PC-3 (cell line): ENCODE results near the gene PLXNC1. TPM values are rescaled to one million over a fixed set of nuclear protein-coding genes. Genes with fewer than 3 reads are reported as not detected.

ENCODE experiments used
- ATAC-seq: fragments of 200-7000 bp; cut with Tn5 transposase; 2 replicates; pipeline ENCODE4 v1.9.1; 2020; ENCODE audit warnings: mild to moderate bottlenecking, moderate library complexity
- BruUV-seq: library from RNA; stranded (reverse); fragments of 400-500 nt; replicated peaks from 2 replicates; lab custom pipeline; 2021; lab: Mats Ljungman, UMichigan
- CTCF ChIA-PET: fragments of 300-600 bp; sonication (Branson Sonifier 250); formaldehyde crosslinking; loops from one replicate; lab custom pipeline; 2022; ENCODE audit warnings: antibody characterized with exemption; lab: Charles Lee
- POLR2A ChIA-PET: fragments of 300-600 bp; sonication (Branson Sonifier 250); formaldehyde crosslinking; loops from one replicate; lab custom pipeline; 2022; ENCODE audit warnings: antibody characterized with exemption; ENCODE audit not compliant: unreplicated experiment; lab: Charles Lee
- DNase-seq: peaks from one replicate; pipeline ENCODE4 v3.0.0-alpha.2; 2015
- H2AFZ ChIP-seq: fragments of 300-600 bp; sonication (generic); 2 replicates; pipeline ENCODE4 v1.6.0; 2016; ENCODE audit warnings: antibody characterized with exemption, low read length
- H3F3A ChIP-seq: fragments of 300-600 bp; sonication (generic); one replicate; pipeline ENCODE4 v1.6.0; 2017; ENCODE audit warnings: antibody characterized with exemption, low read length, control low read depth, mild to moderate bottlenecking; ENCODE audit not compliant: unreplicated experiment
- H3K27ac ChIP-seq: fragments of 300-600 bp; sonication (generic); 2 replicates; pipeline ENCODE4 v1.5.1; 2016; ENCODE audit warnings: mild to moderate bottlenecking, low read length
- H3K27me3 ChIP-seq: fragments of 300-600 bp; sonication (generic); 2 replicates; pipeline ENCODE4 v1.6.1; 2016; ENCODE audit warnings: low read length, mixed read lengths
- H3K36me3 ChIP-seq: fragments of 300-600 bp; sonication (generic); 2 replicates; pipeline ENCODE4 v1.6.1; 2016; ENCODE audit warnings: low read depth, mixed run types, low read length, mixed read lengths
- H3K4me1 ChIP-seq: fragments of 300-600 bp; sonication (generic); 2 replicates; pipeline ENCODE4 v1.5.1; 2016; ENCODE audit warnings: low read length; ENCODE audit not compliant: insufficient read depth
- H3K4me2 ChIP-seq: fragments of 300-600 bp; sonication (generic); 2 replicates; pipeline ENCODE4 v1.6.0; 2016; ENCODE audit warnings: low read length
- H3K4me3 ChIP-seq: fragments of 300-600 bp; sonication (generic); 2 replicates; pipeline ENCODE4 v1.5.1; 2016; ENCODE audit warnings: mild to moderate bottlenecking, low read length, mixed read lengths
- H3K79me2 ChIP-seq: fragments of 300-600 bp; sonication (generic); 2 replicates; pipeline ENCODE4 v1.6.1; 2017; ENCODE audit warnings: low read length, mixed read lengths
- H3K9ac ChIP-seq: fragments of 300-600 bp; sonication (generic); 2 replicates; pipeline ENCODE4 v1.6.0; 2016; ENCODE audit warnings: mild to moderate bottlenecking, low read length
- H3K9me2 ChIP-seq: fragments of 300-600 bp; sonication (generic); replicated peaks from 2 replicates; pipeline ENCODE4 v1.6.1; 2016; ENCODE audit warnings: mixed run types, low read length, mixed read lengths
- H3K9me3 ChIP-seq: fragments of 300-600 bp; sonication (generic); 2 replicates; pipeline ENCODE4 v1.6.1; 2016; ENCODE audit warnings: low read length, mixed read lengths
- H4K20me1 ChIP-seq: fragments of 300-600 bp; sonication (generic); 2 replicates; pipeline ENCODE4 v1.6.1; 2016; ENCODE audit warnings: low read length, mixed read lengths
- EZH2 ChIP-seq: fragments of 300-600 bp; sonication (generic); IDR thresholded peaks from one replicate; pipeline ENCODE4 v1.6.1; 2017; ENCODE audit warnings: antibody characterized with exemption, mild to moderate bottlenecking, low read length; ENCODE audit not compliant: unreplicated experiment
- EZH2phosphoT487 ChIP-seq: fragments of 300-600 bp; sonication (generic); IDR thresholded peaks from 2 replicates; pipeline ENCODE4 v1.6.1; 2018; ENCODE audit warnings: mild to moderate bottlenecking, antibody characterized with exemption, low read length, borderline replicate concordance
- intact Hi-C: fragments of 100-400 bp; cut with micrococcal nuclease; formaldehyde crosslinking; loops from 2 replicates; pipeline ENCODE4 v1.9.0; 2023
- total RNA-seq: library from RNA; depleted of rRNA; stranded (reverse); fragments of >200 nt; gene quantifications from 2 replicates; pipeline ENCODE4 v1.2.3, GENCODE V29; 2014
- TF ChIP-seq, protein P1 (sequence below): fragments of 300-600 bp; sonication (generic); conservative IDR thresholded peaks from 2 replicates; pipeline ENCODE4 v1.5.1; 2017; ENCODE audit warnings: antibody characterized with exemption, low read depth, mild to moderate bottlenecking, low read length

PLXNC1 gene
- total RNA-seq, 1 experiment from 2014 or later: 0.15 TPM

DNA sequence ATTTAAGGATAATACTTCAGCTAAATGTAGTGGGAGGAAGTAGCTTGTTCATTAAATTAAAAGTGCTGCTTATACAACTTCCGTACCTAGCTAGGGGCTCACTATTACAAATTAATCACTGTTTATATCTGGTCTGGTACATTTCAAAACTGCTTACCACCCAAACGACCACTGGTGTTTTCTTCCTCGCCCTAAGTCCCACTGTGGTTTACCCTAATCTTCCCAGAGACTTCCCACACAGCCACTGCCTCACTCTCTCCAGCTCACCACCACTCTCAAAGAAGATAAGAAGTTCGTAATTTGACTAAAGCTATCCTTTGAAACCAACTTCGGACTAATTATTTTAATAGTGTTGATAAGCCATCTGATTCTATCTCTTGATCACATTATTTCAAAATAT lies 62.6 kb downstream of the PLXNC1 start:
- Histone ChIP-seq H3K4me1 (peaks cover 19% of the 10 kb centered on the region), H4K20me1 (no peaks in the 10 kb centered on the region), H3K9me3 (no peaks in the 10 kb centered on the region), H3F3A (no peaks in the 10 kb centered on the region), H2AFZ (no peak overlapping the region), H3K9me2 (no peaks in the 10 kb centered on the region; the same call in 1 of the 2 replicates), H3K27ac (no peak overlapping the region), H3K36me3 (no peaks in the 10 kb centered on the region), H3K4me2 (no peak overlapping the region), H3K9ac (no peak overlapping the region), H3K4me3 (no peak overlapping the region), H3K27me3 (peaks cover 12% of the 10 kb centered on the region; the same call in 1 of the 2 replicates), H3K79me2 (no peaks in the 10 kb centered on the region)
- no peak for DNase-seq
- intact Hi-C loops: no loop called here
- no peak for TF ChIP-seq EZH2phosphoT487
- no peak for TF ChIP-seq EZH2
- TF ChIP-seq, protein P1, sequence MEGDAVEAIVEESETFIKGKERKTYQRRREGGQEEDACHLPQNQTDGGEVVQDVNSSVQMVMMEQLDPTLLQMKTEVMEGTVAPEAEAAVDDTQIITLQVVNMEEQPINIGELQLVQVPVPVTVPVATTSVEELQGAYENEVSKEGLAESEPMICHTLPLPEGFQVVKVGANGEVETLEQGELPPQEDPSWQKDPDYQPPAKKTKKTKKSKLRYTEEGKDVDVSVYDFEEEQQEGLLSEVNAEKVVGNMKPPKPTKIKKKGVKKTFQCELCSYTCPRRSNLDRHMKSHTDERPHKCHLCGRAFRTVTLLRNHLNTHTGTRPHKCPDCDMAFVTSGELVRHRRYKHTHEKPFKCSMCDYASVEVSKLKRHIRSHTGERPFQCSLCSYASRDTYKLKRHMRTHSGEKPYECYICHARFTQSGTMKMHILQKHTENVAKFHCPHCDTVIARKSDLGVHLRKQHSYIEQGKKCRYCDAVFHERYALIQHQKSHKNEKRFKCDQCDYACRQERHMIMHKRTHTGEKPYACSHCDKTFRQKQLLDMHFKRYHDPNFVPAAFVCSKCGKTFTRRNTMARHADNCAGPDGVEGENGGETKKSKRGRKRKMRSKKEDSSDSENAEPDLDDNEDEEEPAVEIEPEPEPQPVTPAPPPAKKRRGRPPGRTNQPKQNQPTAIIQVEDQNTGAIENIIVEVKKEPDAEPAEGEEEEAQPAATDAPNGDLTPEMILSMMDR: no peak
- ATAC-seq: no peak
- CTCF ChIA-PET: no interaction called here
- BruUV-seq: no TSS peak
- POLR2A ChIA-PET: interaction anchor here (0.6 kb wide), 2 partner anchors 344 to 1702 kb away, joined by 3 to 7 read pairs; no protein-coding TSS in a partner anchor

DNA sequence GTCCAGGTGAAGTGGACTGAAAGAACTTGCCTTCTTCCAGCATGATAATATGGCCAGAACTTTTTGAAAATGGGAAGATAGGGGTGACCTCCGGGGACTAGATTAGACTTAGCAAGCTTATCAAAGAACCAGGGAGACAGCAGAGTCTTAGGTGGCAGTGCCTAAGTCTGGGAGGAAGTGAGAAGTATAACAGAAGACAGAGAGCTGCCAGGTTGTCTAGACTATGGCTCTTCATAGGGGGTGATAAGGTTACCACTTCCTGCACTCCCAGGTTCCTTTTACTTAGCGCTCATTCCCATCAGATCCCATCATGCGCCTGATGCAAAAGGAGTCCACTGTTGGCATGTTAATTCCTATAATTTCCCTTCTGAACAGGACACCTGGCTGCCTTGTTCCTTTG lies 69.9 kb downstream of the PLXNC1 start:
- Histone ChIP-seq H3K9me3 (no peaks in the 10 kb centered on the region), H3K27ac (no peak overlapping the region), H2AFZ (no peak overlapping the region), H3K27me3 (peaks cover 39% of the 10 kb centered on the region), H3K36me3 (no peaks in the 10 kb centered on the region), H3K4me3 (no peak overlapping the region), H3K9me2 (no peaks in the 10 kb centered on the region), H3K9ac (no peak overlapping the region), H4K20me1 (no peaks in the 10 kb centered on the region), H3K4me2 (no peak overlapping the region), H3F3A (no peaks in the 10 kb centered on the region), H3K4me1 (no peaks in the 10 kb centered on the region), H3K79me2 (no peaks in the 10 kb centered on the region)
- intact Hi-C loops: no loop called here
- ATAC-seq (no peak), DNase-seq (no peak)
- no peak for TF ChIP-seq EZH2phosphoT487
- CTCF ChIA-PET: no interaction called here
- POLR2A ChIA-PET: no interaction called here
- BruUV-seq: no TSS peak

DNA sequence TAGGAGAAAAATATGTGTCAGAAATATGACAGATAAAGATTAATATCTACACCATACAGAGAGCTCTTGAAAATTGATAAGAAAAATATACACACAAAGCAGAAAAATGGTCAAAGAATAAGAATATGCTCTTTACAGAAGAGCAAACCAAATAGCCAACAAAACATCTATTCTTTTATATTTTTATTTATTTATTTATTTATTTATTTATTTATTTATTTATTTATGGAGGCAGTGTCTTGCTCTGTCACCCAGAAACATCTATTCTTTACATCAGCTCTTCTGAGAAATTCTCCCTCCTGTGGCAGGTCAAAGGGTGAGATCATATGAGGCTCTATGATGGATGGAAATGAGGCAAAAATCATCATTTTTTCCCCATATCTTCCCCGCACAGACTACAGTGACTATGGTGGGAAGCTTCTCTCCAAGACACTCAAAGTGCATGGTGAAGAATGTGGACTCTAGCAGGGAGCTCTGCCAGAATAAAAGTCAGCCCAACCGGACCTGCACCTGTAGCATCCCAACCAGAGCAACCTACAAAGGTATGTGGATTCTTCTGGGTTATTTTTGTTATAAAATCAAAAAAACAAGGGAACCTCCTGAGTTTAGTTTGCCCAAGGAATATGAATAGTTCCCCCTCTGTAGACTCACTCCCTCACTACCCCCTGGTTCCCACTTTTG lies 71.4 kb downstream of the PLXNC1 start:
- ATAC-seq (no peak), DNase-seq (no peak)
- Histone ChIP-seq H3K4me3 (no peak overlapping the region), H3K9me3 (no peaks in the 10 kb centered on the region), H3K27ac (no peak overlapping the region), H3K36me3 (no peaks in the 10 kb centered on the region), H3K79me2 (no peaks in the 10 kb centered on the region), H4K20me1 (no peaks in the 10 kb centered on the region), H3F3A (no peaks in the 10 kb centered on the region), H3K9ac (no peak overlapping the region), H2AFZ (no peak overlapping the region), H3K9me2 (no peaks in the 10 kb centered on the region), H3K27me3 (peaks cover 54% of the 10 kb centered on the region), H3K4me2 (no peak overlapping the region), H3K4me1 (no peaks in the 10 kb centered on the region)
- POLR2A ChIA-PET: no interaction called here
- intact Hi-C loops: no loop called here
- BruUV-seq: no TSS peak
- TF ChIP-seq EZH2phosphoT487 (no peak), EZH2 (no peak)
- TF ChIP-seq, protein P1: no peak
- CTCF ChIA-PET: no interaction called here
